GM21786 (cell line): ENCODE measurements around the gene RNASE1.
A peak's percentile ranks its signal among the peaks of the same experiment; 100 is the strongest.

Experiments
- ATAC-seq: cut with Tn5 transposase; IDR thresholded peaks from one replicate; pipeline ENCODE4 v1.9.1; 2021; ENCODE audit not compliant: unreplicated experiment

The RNASE1 gene

GRCh38 chr14:20809917-20810316, 7.3 kb upstream of the RNASE1 start:
- ATAC-seq: no peak

- no peak for ATAC-seq
Observed at GRCh38 chr14:20808162-20808483, 5.5 kb upstream of the RNASE1 start.

GRCh38 chr14:20807304-20808161, 4.9 kb upstream of the RNASE1 start:
- no peak for ATAC-seq

- no peak for ATAC-seq
Observed at GRCh38 chr14:20805485-20805884, 2.8 kb upstream of the RNASE1 start.

GRCh38 chr14:20803223-20803622, 579 bp upstream of the RNASE1 start:
- no peak for ATAC-seq

GRCh38 chr14:20801726-20802125, 918 bp downstream of the RNASE1 start:
- no peak for ATAC-seq

GRCh38 chr14:20799892-20800544, 2.6 kb downstream of the RNASE1 start:
- ATAC-seq: no peak

- no peak for ATAC-seq
Observed at GRCh38 chr14:20799456-20799891, 3.2 kb downstream of the RNASE1 start.

GRCh38 chr14:20798932-20799331, 3.7 kb downstream of the RNASE1 start:
- ATAC-seq: no peak

GRCh38 chr14:20798318-20798717, 4.3 kb downstream of the RNASE1 start:
- peak; percentile 52 for ATAC-seq

GRCh38 chr14:20797164-20797563, 5.5 kb downstream of the RNASE1 start:
- ATAC-seq: no peak

- ATAC-seq: no peak
Observed at GRCh38 chr14:20794644-20795369, 7.8 kb downstream of the RNASE1 start.

GRCh38 chr14:20792556-20792955, 10.1 kb downstream of the RNASE1 start:
- ATAC-seq: no peak

- no peak for ATAC-seq
Observed at GRCh38 chr14:20791597-20791996, 11.0 kb downstream of the RNASE1 start.

GRCh38 chr14:20791187-20791586, 11.5 kb downstream of the RNASE1 start:
- no peak for ATAC-seq

GRCh38 chr14:20790464-20791116, 12.1 kb downstream of the RNASE1 start:
- no peak for ATAC-seq

- no peak for ATAC-seq
Observed at GRCh38 chr14:20789230-20789813, 13.3 kb downstream of the RNASE1 start.

- ATAC-seq: no peak
Observed at GRCh38 chr14:20787025-20787424, 15.6 kb downstream of the RNASE1 start.

- peak; percentile 53 for ATAC-seq
Observed at GRCh38 chr14:20782280-20782890, 20.3 kb downstream of the RNASE1 start.

- no peak for ATAC-seq
Observed at GRCh38 chr14:20781803-20782202, 20.8 kb downstream of the RNASE1 start.

GRCh38 chr14:20775901-20776300, 26.7 kb downstream of the RNASE1 start:
- no peak for ATAC-seq
